Pons (tissue), 1 donor: Measurements from ENCODE around the gene UAP1L1.
"Not testable (repeated sequence)": the region's sequence is repeated elsewhere in the genome, so short reads cannot be mapped to it uniquely, and the experiment has no call there.

Source experiments
- DNase-seq: peaks from one replicate; pipeline ENCODE4 v3.0.0-alpha.2; 2016; ENCODE audit warnings: low spot score

The UAP1L1 gene

GRCh38 chr9:137077010-137077747 lies at the start of gene UAP1L1:
Gene UAP1L1, plus strand, starts transcription at chr9:137077517. Its CDS starts 16 bp downstream, at chr9:137077533.
- peak; percentile 59 for DNase-seq

DNA sequence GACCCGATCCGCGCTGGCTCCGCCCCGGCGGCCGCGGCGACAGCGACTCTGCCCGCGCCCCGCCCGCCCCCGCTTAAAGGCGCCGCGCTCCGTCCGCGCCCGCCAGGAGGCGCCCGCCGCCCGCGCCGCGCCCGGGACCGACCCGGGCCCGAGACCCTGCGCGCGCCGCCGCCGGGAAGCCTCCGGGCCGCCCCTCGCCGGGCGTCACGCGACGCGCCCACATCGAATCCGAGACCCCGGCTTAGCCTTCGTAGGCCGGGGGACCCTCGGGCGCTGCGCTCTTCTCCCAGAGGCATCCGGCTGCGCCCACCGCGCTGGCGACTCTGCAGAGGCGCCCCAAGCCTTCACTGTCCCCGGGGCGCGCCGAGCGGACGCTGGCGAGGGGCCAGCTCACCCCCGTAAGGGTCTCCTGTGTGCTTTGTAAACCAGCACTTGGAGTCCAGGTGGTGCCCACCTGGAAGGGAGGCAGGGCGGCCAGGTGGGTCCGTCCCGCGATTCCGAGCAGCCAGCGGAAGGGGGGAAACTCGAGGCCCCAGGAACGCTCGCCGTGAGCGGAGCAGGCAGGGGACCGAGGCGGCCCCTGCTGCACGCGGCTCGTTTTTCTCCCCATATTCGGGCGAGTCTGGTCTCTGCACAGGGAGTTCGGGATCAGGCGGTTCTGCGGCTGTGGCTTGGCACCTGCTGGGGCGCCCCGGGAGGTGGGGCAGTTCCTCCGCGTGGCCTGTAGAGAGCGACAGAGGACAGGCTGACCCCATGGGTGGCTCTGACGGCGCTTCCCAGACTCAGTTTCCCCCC lies 48.9 kb upstream of the UAP1L1 start:
- peak; percentile 56 for DNase-seq

- peak; percentile 80 for DNase-seq
Measured at GRCh38 chr9:137029058-137029936, 48.0 kb upstream of the UAP1L1 start.

DNA sequence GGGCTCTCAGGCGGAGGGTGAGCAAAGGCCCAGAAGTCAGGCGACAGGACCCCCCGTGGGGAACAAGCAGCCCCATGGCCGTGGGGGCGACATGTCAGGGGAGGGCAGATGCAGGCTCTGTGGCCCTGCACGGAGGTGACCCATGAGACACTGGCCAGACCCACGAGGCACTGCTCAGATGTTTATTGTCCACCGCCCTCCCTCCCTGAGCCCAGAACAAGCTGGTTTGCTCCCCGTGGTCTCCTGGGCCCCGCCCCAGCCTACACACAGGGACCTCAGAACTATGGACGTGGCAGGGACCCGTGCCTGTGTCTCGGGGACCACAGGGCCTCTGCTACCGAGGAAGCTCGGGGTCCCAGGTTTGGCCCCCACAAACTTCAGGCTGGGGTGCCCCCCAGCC lies 47.3 kb upstream of the UAP1L1 start:
- no peak for DNase-seq

GRCh38 chr9:137030538-137031527 lies 46.5 kb upstream of the UAP1L1 start:
- DNase-seq: no peak

GRCh38 chr9:137031904-137032640 lies 45.2 kb upstream of the UAP1L1 start, which contains the start of gene FUT7:
Gene FUT7, minus strand, starts transcription at chr9:137032088. Its CDS starts 97 bp downstream, at chr9:137031991.
- no peak for DNase-seq

GRCh38 chr9:137032858-137033257 lies 44.5 kb upstream of the UAP1L1 start:
- no peak for DNase-seq

DNA sequence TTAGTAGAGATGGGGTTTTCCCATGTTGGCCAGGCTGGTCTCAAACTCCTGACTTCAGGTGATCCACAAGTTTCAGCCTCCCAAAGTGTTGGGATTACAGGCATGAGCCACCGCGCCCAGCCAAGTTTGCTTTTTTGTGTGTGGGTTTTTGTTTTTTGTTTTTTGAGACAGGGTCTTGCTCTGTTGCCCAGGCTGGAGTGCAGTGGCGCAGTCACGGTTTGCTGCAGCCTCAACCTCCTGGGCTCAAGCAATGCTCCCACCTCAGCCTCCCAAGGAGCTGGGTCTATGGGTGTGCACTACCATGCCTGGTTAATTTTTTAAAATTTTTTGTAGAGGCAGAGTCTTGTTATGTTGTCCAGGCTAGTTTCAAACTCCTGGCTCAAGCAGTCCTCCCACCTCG lies 43.8 kb upstream of the UAP1L1 start:
- DNase-seq: not testable (repeated sequence)

- no peak for DNase-seq
Measured at GRCh38 chr9:137034039-137034708, 43.1 kb upstream of the UAP1L1 start.

DNA sequence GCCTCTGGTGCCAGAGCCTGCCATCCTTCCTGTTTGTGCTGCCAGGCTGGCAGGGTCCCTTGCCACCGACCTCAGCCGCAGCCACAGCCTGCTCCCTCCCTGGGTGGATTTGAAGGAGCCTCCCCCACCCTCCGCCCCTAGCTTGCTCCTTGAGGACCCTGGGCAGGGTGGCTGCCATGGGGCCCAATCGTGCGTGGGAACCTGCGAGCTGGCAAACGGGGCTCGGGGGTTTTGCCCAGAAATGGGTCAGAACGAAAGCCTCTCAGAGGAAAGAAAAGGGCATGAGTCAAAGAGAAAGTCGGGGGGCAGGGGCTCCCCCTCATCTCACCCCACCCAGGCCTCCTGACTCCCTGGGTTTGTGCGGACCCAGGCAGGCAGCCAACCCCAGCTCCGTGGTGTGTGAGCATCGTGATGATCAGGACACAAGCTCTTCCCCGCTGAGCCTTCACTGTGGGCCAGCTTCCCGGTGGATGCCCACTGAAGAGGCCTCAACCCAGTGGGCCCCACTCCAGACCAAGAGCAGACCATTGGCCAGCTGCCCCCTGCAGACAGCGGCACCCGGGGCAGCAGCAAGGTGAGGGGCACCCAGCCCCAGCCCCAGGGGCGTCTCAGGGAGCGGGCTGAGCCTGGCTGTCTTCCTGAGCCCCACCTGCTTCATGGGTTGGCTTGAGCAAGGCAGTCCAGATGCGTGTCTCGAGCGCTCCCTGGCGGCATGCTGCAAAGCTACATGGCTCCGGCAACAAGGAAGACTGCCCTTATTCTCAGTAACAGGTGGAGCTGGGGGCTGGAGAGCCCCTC lies 42.4 kb upstream of the UAP1L1 start:
- DNase-seq: peak; percentile 87

- DNase-seq: no peak
Measured at GRCh38 chr9:137035507-137035834, 41.8 kb upstream of the UAP1L1 start.

DNA sequence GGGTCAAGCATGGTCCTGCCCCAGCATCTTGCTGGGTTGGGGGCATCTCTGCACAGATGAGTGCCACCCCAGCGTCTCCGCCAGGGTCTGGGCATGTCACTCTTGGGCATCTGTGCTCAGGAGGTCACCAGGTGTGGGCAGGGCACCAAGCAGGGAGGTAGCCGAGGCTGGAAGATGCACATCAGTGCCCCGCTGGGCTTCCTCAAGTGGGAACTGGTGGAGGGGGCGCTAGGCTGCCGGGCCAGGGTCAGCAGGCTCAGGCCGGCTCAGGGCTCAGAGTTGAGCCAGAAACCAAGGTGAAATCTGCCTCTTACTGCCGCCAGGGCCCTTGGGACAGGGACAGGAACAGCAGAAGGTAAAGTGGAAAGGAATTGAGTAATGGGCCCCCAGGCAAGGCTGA lies 41.4 kb upstream of the UAP1L1 start:
- no peak for DNase-seq

DNA sequence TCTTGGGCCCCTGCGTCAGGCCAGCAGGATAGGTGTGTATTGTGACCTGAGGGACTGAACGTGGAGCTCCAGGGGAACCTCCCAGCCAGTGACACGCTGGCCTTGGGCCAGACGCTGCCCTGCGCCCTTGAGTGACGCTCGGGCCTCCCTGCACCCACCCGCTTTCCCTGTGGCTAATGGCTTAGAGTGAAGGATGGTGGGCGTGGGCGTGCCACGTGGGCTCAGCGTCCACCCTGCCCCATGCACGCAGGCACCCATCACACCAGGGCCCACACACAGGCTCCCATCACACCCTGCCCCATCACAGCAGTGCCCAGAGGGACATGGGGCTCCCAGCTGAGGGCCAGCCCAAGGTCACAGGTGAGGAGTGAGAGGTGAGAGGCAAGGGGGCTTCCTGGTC lies 40.3 kb upstream of the UAP1L1 start:
- no peak for DNase-seq

DNA sequence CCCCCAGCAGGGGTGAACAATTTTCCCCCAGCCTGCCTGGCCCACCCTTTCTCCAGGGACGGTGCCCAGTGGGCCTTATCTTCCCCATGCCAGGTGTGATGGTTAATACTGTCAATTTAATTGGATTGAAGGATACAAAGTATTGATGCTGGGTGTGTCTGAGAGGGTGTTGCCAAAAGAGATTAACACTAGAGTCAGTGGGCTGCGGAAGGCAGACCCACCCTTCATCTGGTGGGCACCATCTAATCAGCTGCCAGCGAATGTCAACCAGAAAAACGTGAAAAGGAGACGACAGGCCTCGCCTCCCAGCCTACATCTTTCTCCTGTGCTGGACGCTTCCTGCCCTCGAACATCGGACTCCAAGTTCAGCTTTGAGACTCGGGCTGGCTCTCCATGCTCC lies 39.8 kb upstream of the UAP1L1 start:
- DNase-seq: no peak

DNA sequence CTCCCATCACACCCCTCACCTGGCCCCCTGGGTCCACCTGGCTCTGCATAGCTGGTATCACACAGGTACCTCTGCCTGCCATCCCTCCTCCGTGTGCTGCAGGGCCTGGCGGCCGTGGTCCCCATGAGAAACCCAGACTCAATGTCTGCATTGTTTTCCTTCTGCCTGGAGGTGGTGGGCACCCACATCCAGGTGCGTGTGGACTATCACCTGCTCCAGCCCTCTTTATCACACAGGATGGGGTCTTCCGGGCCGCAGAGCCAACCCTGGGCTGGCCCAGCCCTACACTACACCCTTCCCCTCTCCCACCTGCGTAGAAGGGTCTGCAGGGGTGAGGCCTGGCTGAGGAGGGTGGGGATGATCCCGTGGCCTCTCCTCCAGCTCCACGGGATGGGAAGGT lies 38.4 kb upstream of the UAP1L1 start:
- no peak for DNase-seq

DNA sequence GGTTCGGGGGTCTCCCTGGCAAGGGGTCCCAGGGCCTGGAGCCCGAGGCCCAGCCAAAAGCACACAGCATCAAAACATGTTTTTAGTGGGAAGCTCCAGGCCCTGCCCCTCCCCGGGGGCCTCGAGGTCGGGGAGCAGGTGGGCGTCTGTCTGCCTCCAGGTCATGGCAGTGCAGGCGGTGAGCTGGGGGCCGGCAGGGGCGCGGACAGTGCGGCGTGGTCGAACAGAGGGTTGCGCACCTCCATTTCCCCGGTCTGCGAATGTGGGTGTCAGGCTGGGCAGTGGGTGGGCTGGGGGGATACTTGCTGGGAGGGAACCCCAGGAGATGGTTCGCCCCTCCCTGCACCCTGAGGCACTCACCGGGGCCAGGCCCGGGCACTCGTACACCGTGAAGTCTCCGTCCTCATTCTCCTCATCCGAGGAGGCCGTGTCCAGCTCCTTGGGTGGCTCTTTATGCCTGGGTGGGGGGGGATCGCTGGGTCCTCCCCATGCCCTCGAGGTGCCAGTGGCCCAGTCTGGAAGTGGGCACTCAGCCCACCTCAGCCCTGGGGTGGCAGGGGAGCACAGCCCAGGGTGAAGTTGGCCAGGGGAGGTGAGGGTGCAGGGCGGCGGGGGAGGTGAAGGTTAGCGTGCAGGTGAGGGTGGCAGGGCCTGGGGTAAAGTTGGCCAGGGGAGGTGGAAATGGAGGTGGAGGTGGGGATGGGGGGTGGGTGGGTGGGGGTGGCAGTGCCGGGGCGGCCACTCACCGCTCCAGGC lies 37.5 kb upstream of the UAP1L1 start:
- DNase-seq: no peak

DNA sequence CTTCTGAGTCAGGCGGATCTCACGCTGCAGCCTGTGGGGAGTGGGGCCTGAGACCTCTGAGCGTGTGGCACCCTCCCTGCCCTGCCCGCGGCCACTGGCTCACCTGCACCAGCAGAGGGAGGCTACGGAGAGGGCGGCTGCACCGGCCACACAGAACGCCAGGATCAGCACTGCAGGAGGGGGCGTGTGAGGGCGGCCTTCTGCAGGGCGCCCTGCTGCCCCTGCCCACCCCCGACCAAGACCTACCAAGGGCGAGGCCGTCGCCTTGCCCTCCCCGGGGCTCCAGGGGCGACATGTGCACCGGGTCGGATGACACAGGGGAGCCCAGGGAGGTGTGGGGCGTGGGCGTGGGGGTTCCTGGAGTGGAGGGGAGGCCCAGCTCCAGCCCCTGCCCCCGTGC lies 36.7 kb upstream of the UAP1L1 start:
- no peak for DNase-seq

GRCh38 chr9:137041124-137041523 lies 36.2 kb upstream of the UAP1L1 start:
- DNase-seq: no peak
